HG02610 (cell line): ENCODE measurements around the gene RRAS.
A peak's percentile ranks its signal among the peaks of the same experiment; 100 is the strongest.

Experiments
- ATAC-seq: cut with Tn5 transposase; IDR thresholded peaks from one replicate; pipeline ENCODE4 v1.9.1; 2021; ENCODE audit warnings: mild to moderate bottlenecking, moderate library complexity; ENCODE audit not compliant: unreplicated experiment

The RRAS gene

GRCh38 chr19:49655570-49656455, 15.9 kb upstream of the RRAS start:
- no peak for ATAC-seq

- ATAC-seq = no peak
Measured at GRCh38 chr19:49654581-49654980, 14.6 kb upstream of the RRAS start.

GRCh38 chr19:49653466-49653806, 13.5 kb upstream of the RRAS start:
- ATAC-seq = no peak

- no peak for ATAC-seq
Measured at GRCh38 chr19:49652551-49653465, 12.9 kb upstream of the RRAS start.

- ATAC-seq = no peak
Measured at GRCh38 chr19:49651820-49652550, 12.0 kb upstream of the RRAS start.

- no peak for ATAC-seq
Measured at GRCh38 chr19:49651029-49651819, 11.3 kb upstream of the RRAS start.

- ATAC-seq = no peak
Measured at GRCh38 chr19:49646586-49646985, 6.6 kb upstream of the RRAS start.

- no peak for ATAC-seq
Measured at GRCh38 chr19:49645995-49646394, 6.1 kb upstream of the RRAS start.

GRCh38 chr19:49645592-49645991, 5.6 kb upstream of the RRAS start:
- ATAC-seq = no peak

GRCh38 chr19:49643466-49643865, 3.5 kb upstream of the RRAS start:
- ATAC-seq = no peak

GRCh38 chr19:49642492-49643035, 2.6 kb upstream of the RRAS start:
- no peak for ATAC-seq

- peak; percentile 64 for ATAC-seq
Measured at GRCh38 chr19:49641688-49642491, 1.9 kb upstream of the RRAS start, which contains the start of gene SCAF1. SCAF1 (plus strand) TSS chr19:49642209; CDS start chr19:49645027, 2,818 bp downstream.

- ATAC-seq = no peak
Measured at GRCh38 chr19:49639401-49640112, 386 bp downstream of the RRAS start.

- ATAC-seq = no peak
Measured at GRCh38 chr19:49637821-49638738, 1.9 kb downstream of the RRAS start.

GRCh38 chr19:49636233-49636932, 3.6 kb downstream of the RRAS start:
- no peak for ATAC-seq

- ATAC-seq = no peak
Measured at GRCh38 chr19:49635530-49636232, 4.3 kb downstream of the RRAS start.
